NCI-H748 (cell line): Measurements from ENCODE around the gene TMEM273.

Source experiments
- DNase-seq: peaks from one replicate; lab custom pipeline; 2025; ENCODE audit not compliant: unreplicated experiment; lab: John Stamatoyannopoulos, UW

The TMEM273 gene

DNA sequence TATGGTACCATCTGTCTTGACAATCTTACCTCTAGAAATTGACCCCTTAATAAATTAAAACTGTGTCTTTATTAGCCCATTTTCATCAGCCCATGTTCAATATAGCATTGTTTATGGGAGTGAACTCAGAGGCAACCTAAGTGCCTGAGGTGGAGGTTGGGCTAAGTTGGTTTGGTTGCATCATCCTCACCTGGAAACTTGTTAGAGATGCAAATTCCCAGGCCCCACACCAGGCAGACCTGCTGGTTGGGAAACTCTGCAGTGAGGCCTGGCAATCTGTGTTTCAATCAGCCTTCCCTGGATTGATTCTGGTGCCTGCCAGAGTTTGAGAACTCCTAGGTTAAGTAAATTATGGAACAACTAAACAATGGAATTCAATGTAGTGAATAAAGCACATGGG, 44.9 kb downstream of the TMEM273 start:
- no peak for DNase-seq

DNA sequence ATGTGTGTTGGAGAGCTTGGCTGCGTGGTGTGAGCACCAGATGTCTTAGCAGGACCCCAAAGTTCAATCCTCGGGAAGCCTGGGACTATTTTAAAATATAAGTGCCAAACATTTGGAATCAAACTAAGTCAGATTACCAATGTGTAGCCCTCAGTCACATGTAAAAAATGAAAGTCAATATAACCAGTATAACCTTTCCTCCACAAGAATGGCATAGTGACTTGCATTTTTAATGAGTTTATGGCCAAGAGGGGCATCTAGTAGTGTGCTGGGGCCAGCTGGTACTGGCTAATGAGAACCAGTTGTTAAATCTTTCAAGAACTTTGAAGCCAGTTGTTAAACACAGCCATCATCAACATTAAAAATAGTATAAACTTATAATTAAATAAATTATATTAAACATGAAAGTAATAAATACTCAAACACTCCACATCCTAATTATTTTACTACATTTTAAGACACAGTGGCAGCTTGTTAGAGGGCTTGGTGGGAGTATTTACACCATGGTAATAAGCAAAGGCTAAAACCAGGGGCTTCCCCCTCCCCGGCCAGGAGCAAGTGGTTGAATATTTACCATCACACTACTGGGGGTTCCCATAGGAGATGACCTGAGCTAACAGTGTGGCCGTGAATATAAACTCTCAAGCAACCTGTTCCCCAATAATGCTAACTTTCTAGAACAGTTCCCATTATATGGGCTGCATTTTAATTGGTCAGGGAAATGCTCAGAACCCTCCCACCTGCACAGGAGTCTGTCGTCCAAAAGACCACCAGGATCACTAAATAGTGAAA, 46.5 kb downstream of the TMEM273 start:
- no peak for DNase-seq

GRCh38 chr10:49140304-49141177, 47.6 kb downstream of the TMEM273 start:
- DNase-seq = no peak

- DNase-seq = no peak
Measured at GRCh38 chr10:49139846-49140195, 48.4 kb downstream of the TMEM273 start.

DNA sequence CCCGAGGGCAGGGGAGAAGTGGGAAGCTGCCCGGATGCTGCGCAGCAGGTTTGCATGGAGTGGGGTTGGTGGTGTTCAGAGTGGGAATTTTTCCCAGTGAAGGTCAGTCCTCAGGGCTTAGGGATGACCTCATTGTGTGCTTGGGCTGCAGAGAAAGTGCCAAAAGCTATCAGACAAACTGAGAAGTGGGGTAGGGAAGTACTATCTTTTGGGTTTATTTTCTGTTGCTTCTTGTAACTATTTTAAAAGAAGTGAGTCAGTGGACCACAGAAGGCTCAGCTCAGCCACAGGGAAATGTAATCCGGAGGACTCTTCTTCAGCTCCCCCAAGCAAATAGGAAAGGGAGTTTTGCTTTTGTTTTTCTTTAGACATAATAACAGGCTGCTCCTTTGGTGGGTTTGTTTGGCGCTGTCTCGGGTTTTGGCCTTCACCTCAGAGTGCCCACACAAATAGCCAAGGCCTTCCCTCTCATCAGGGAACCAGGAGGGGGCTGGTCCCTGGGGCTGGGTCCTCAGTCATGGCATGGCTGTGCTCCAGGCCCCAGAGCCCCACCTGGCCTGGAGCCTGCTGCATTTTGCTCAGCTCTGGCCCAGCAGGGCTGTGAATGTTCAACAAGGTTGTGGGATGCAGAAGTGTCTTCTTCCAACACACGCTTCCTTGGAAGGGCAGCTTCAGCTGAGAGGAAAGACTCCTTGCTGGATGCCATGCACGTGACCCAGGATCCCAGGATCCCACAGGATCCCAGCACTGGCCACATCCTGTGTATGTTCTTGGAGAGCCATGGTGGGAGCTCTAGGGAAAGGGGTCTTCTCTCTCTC, 49.0 kb downstream of the TMEM273 start:
- DNase-seq = no peak

- DNase-seq = no peak
Measured at GRCh38 chr10:49138361-49138891, 49.8 kb downstream of the TMEM273 start.

DNA sequence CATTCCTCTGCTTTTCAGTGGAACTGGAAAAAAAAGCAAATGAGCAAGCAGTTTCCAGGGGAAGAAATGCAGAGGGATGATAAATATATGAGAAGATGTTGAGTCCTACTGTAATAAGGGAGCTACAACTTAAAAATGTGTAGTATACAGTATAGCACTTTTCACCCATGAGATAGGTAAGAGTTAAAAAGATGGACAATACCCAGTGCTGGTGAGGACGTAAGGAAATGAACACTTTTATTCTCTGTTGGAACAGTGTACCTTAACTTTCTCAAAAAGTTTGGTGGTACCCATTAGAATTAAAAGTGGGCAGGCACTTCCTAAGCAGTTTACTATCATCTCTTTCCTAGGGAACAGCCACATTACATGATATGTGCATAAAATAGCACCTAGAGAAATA, 51.7 kb downstream of the TMEM273 start:
- no peak for DNase-seq

GRCh38 chr10:49135575-49136313, 52.4 kb downstream of the TMEM273 start:
- DNase-seq = no peak

- no peak for DNase-seq
Measured at GRCh38 chr10:49134327-49134726, 53.9 kb downstream of the TMEM273 start.

DNA sequence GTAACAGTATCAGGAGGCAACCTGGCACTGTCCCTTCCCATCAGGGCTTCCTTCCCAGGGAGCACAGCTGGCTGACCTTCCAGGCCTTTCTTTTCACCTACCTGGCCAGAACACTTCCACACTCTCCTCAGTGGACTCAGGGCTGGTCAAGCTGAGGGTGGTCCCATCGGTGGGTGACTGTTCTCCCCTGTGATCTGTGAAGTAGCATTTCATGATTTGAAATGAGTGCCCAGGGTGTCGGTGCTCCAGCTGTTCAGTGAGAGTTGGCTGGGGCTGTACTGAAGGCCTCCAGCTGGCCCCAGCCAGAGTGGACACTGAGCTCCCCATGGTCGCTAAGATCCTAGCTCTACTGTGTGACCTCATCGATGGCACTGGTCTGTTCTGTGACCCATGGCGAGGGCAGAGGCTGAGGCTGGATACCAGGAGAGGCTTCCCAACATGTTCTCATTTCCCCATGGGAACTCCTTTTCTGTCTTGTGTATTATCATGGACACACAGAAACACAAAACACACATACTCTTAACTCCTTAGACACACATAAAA, 54.4 kb downstream of the TMEM273 start, which contains the start of gene FAM170B:
Gene FAM170B (minus strand): TSS at position 316 of the 543 bp plus-strand sequence. CDS start 103 bp downstream, at position 213.
- no peak for DNase-seq

DNA sequence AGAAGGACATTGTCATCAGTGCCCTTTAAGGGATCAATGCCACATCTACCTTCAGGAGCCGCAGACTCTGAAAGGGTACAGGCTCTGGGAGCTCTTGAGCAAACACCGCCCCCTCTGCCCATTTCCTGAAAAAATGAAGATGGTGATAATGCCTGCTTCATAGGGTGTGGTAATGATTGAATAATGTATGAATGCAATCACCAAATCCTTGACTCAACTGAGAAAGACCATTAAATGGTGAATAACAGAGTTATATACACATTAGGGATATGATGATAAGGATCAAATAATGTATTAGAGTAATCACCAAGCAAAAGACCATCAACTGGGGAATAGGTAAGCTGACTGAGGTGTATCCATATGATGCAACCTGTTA, 55.8 kb downstream of the TMEM273 start:
- DNase-seq = no peak

- no peak for DNase-seq
Measured at GRCh38 chr10:49131507-49132361, 56.5 kb downstream of the TMEM273 start.

DNA sequence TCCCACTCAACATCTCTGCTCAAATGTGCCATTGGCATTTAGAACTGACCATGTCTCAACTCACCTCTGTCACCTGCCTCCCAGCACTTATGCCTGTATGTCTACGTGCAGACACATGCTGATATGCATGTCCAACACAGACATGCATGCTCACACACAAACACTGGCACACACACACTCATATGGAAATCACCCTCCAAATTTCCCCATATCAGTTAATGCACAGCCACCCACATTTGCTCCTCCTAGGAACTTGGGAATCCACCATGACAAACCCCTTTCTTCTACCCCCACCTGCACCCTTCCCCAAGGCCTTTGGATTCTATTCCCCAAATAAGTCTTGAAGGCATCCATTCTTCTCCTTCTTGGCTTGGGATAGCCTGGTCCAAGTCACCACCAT, 58.8 kb downstream of the TMEM273 start:
- DNase-seq = no peak

GRCh38 chr10:49128854-49129253, 59.3 kb downstream of the TMEM273 start:
- no peak for DNase-seq

- peak; percentile 49 for DNase-seq
Measured at GRCh38 chr10:49123981-49124950, 63.9 kb downstream of the TMEM273 start.

GRCh38 chr10:49120911-49121310, 67.3 kb downstream of the TMEM273 start:
- DNase-seq = no peak

GRCh38 chr10:49119746-49120145, 68.4 kb downstream of the TMEM273 start:
- no peak for DNase-seq
